OCI-LY7 (cell line): Measurements from ENCODE around the gene ABCC8. TPM values are rescaled to one million over a fixed set of nuclear protein-coding genes. Genes with fewer than 3 reads are reported as not detected.

Experiments used
- BruUV-seq: library from RNA; stranded (reverse); fragments of 400-500 nt; replicated peaks from 2 replicates; lab custom pipeline; 2021; lab: Mats Ljungman, UMichigan
- CTCF ChIA-PET: fragments of 300-600 bp; sonication (Branson Sonifier 250); formaldehyde crosslinking; loops from one replicate; lab custom pipeline; 2022; ENCODE audit warnings: antibody characterized with exemption; ENCODE audit not compliant: unreplicated experiment; lab: Charles Lee
- POLR2A ChIA-PET: fragments of 300-600 bp; sonication (Branson Sonifier 250); formaldehyde crosslinking; loops from one replicate; lab custom pipeline; 2022; ENCODE audit warnings: antibody characterized with exemption; lab: Charles Lee
- DNase-seq: peaks from one replicate; pipeline ENCODE4 v3.0.0-alpha.2; 2015; ENCODE audit warnings: low spot score
- H2AFZ ChIP-seq: fragments of 200-600 bp; sonication (generic), shearing (Covaris generic); 2 replicates; pipeline ENCODE4 v1.6.1; 2014; ENCODE audit warnings: mild to moderate bottlenecking, antibody characterized with exemption, low read length, moderate library complexity
- H3K27ac ChIP-seq: fragments of 200-600 bp; sonication (generic); 2 replicates; pipeline ENCODE4 v1.5.1; 2014; ENCODE audit warnings: mixed run types, low read depth, mild to moderate bottlenecking, moderate library complexity, low read length, inconsistent platforms; ENCODE audit not compliant: poor library complexity, severe bottlenecking
- H3K36me3 ChIP-seq: fragments of 200-600 bp; sonication (generic); 2 replicates; pipeline ENCODE4 v1.6.1; 2014; ENCODE audit warnings: mild to moderate bottlenecking, antibody characterized with exemption, low read length, moderate library complexity, mixed read lengths; ENCODE audit not compliant: insufficient read depth
- H3K4me1 ChIP-seq: fragments of 200-600 bp; sonication (generic); 2 replicates; pipeline ENCODE4 v1.5.1; 2014; ENCODE audit warnings: mild to moderate bottlenecking, low read length; ENCODE audit not compliant: insufficient read depth, poor library complexity, severe bottlenecking
- H3K4me2 ChIP-seq: fragments of 200-600 bp; sonication (generic); 2 replicates; pipeline ENCODE4 v1.6.1; 2014; ENCODE audit warnings: mild to moderate bottlenecking, low read length
- H3K4me3 ChIP-seq: fragments of 200-600 bp; sonication (generic); 2 replicates; pipeline ENCODE4 v1.5.1; 2014; ENCODE audit warnings: mild to moderate bottlenecking, low read depth, low read length; ENCODE audit not compliant: poor library complexity, severe bottlenecking
- H3K79me2 ChIP-seq: fragments of 200-600 bp; sonication (generic); 2 replicates; pipeline ENCODE4 v1.6.1; 2016; ENCODE audit warnings: low read depth, mild to moderate bottlenecking, low read length, moderate library complexity, mixed read lengths; ENCODE audit not compliant: insufficient read depth
- H3K9me2 ChIP-seq: fragments of 200-600 bp; sonication (generic); 2 replicates; pipeline ENCODE4 v1.6.1; 2016; ENCODE audit warnings: mild to moderate bottlenecking, low read length, mixed read lengths; ENCODE audit not compliant: insufficient read depth
- H3K9me3 ChIP-seq: fragments of 200-600 bp; sonication (generic); 2 replicates; pipeline ENCODE4 v1.6.1; 2014; ENCODE audit warnings: mild to moderate bottlenecking, mixed run types, low read length, mixed read lengths
- H4K20me1 ChIP-seq: fragments of 200-600 bp; sonication (generic); 2 replicates; pipeline ENCODE4 v1.6.1; 2014; ENCODE audit warnings: mild to moderate bottlenecking, antibody characterized with exemption, low read length, moderate library complexity, mixed read lengths; ENCODE audit not compliant: insufficient read depth
- EZH2phosphoT487 ChIP-seq: fragments of 200-600 bp; sonication (generic); IDR thresholded peaks from 2 replicates; pipeline ENCODE4 v1.6.1; 2018; ENCODE audit warnings: low read depth, borderline replicate concordance, mild to moderate bottlenecking, mixed run types, antibody characterized with exemption, low read length, moderate library complexity, mixed read lengths
- intact Hi-C: fragments of 100-400 bp; cut with micrococcal nuclease; formaldehyde crosslinking; loops from one replicate; pipeline ENCODE4 v1.10.0; 2022; ENCODE audit not compliant: unreplicated experiment
- total RNA-seq, 2 experiments: library from RNA; depleted of rRNA in 1 of 2; stranded (reverse); fragments of >200 nt in 1 of 2; shearing (Covaris generic) in 1 of 2; gene quantifications; 2 replicates each; pipeline ENCODE4 v1.2.3, GENCODE V29; 2014 to 2022
- TF ChIP-seq, protein P1 (sequence below): fragments of 200-600 bp; sonication (generic); conservative IDR thresholded peaks from 2 replicates; pipeline ENCODE4 v1.5.1; 2014; ENCODE audit warnings: mild to moderate bottlenecking, antibody characterized with exemption, low read length, moderate library complexity, mixed read lengths

ABCC8 gene
- total RNA-seq, 2 experiments from 2014 or later, result not detected

DNA sequence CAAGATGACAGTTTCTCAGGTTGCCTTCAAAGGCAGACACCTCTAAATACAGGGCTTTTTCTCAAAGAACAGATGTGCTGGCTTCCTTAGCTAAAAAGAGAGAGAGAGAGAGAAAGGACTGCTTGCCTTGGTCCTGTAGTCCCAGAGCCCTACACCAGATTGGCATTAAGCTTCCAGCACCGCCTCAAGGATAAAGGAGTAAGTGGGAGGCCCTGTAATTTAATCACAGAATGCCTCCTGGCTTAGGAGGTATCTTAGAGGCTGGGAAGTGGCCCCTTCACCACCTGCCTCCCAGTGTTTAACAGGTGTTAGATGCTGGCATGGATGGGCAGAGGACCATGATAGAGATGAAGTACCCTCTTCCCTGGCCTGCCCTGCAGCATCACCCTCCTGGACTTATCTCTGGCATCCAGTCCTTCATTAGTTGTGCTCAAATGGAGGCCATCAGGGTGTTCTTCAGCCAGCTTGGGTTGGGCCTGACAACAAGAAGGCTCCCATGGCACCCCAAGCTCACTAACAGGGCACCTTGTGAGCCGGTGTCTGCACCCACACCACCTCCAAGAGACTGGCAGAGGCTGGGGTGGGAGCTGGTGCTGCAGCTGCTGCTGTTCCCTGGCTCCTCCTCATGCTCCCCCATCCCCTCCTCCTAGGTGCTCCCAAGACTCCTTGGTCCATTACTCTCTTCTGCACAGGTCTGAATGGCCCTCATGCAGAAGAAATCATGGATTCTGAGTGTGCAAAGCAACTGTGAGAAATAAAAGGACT lies 32.5 kb downstream of the ABCC8 start:
- Histone ChIP-seq H2AFZ (no peak overlapping the region), H3K4me2 (no peak overlapping the region)
- intact Hi-C loops, result no loop called here

DNA sequence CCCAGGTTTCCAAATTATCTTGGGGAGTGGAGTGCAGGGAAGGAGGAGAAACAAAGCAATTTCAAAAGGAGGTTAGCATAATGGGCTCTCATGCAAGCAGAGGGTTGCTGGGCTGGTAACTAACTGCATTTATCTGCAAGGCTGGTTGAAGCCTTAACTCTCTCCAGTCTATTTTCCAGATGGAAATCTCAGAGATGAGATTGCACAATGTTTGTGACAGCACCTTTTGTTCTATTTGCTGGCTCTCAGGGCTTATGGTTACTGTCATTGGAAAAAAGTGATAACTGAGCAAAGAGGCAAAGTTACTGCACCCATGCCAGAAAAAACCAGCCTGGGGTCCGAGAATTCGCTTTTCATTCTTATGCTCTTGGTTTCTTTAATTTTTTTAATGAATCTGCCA lies 33.2 kb downstream of the ABCC8 start:
- Histone ChIP-seq H3K27ac (no peak overlapping the region), H3K9me3 (0 out of 2 replicates have a peak, but pooled peaks cover 5% of the 10 kb centered on the region), H3K9me2 (no peaks in the 10 kb centered on the region), H3K4me2 (no peak overlapping the region), H2AFZ (no peak overlapping the region), H3K79me2 (no peaks in the 10 kb centered on the region), H4K20me1 (no peaks in the 10 kb centered on the region), H3K36me3 (no peaks in the 10 kb centered on the region), H3K4me1 (peaks cover 7% of the 10 kb centered on the region), H3K4me3 (no peak overlapping the region)
- TF ChIP-seq, protein P1, sequence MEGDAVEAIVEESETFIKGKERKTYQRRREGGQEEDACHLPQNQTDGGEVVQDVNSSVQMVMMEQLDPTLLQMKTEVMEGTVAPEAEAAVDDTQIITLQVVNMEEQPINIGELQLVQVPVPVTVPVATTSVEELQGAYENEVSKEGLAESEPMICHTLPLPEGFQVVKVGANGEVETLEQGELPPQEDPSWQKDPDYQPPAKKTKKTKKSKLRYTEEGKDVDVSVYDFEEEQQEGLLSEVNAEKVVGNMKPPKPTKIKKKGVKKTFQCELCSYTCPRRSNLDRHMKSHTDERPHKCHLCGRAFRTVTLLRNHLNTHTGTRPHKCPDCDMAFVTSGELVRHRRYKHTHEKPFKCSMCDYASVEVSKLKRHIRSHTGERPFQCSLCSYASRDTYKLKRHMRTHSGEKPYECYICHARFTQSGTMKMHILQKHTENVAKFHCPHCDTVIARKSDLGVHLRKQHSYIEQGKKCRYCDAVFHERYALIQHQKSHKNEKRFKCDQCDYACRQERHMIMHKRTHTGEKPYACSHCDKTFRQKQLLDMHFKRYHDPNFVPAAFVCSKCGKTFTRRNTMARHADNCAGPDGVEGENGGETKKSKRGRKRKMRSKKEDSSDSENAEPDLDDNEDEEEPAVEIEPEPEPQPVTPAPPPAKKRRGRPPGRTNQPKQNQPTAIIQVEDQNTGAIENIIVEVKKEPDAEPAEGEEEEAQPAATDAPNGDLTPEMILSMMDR, result no peak
- TF ChIP-seq EZH2phosphoT487, result no peak
- intact Hi-C loops, result no loop called here
- ChIA-PET CTCF (no interaction called here), POLR2A (no interaction called here)
- no TSS peak for BruUV-seq
- no peak for DNase-seq

More for the DNA sequence above, 32.5 kb downstream of the ABCC8 start:
- ChIA-PET POLR2A (no interaction called here), CTCF (no interaction called here)
- Histone ChIP-seq H3K79me2 (no peaks in the 10 kb centered on the region), H3K4me1 (peaks cover 7% of the 10 kb centered on the region), H3K36me3 (no peaks in the 10 kb centered on the region), H3K9me3 (0 out of 2 replicates have a peak, but pooled peaks cover 5% of the 10 kb centered on the region), H3K4me3 (no peak overlapping the region), H3K27ac (no peak overlapping the region), H3K9me2 (no peaks in the 10 kb centered on the region), H4K20me1 (no peaks in the 10 kb centered on the region)
- TF ChIP-seq EZH2phosphoT487, result no peak
- TF ChIP-seq, protein P1, result no peak
- BruUV-seq, result no TSS peak
- DNase-seq, result no peak

DNA sequence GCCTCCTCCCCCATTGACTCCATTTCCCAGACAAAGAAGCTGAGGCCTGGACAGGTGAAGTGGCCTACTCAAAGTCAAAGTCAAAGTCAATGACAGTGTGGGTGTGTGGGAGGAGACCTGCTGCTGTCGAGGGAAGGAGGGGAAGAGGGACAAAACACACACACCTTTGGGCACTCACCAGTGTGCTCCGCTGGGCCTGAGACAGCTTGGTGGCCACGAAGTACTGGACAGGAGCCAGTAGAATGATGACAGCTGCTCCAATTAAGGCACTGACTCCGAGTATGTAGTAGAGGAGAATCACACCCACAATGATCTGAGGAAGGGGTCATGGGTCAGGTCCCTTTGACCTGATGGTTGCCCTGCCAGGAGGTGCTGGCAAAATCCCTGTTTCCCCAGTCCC lies 33.6 kb downstream of the ABCC8 start:
- no peaks in the 10 kb centered on the region for H4K20me1 ChIP-seq
- POLR2A ChIA-PET, result no interaction called here

More for the DNA sequence above, 33.6 kb downstream of the ABCC8 start:
- CTCF ChIA-PET, result no interaction called here
- TF ChIP-seq EZH2phosphoT487, result no peak
- TF ChIP-seq, protein P1, result no peak
- Histone ChIP-seq H2AFZ (no peak overlapping the region), H3K4me2 (no peak overlapping the region), H3K4me3 (no peak overlapping the region), H3K36me3 (no peaks in the 10 kb centered on the region), H3K9me3 (0 out of 2 replicates have a peak, but pooled peaks cover 5% of the 10 kb centered on the region), H3K79me2 (no peaks in the 10 kb centered on the region), H3K9me2 (no peaks in the 10 kb centered on the region), H3K27ac (no peak overlapping the region), H3K4me1 (peaks cover 7% of the 10 kb centered on the region)
- BruUV-seq, result no TSS peak
- no peak for DNase-seq
- intact Hi-C loops, result no loop called here
